ENCODE data around the gene KIF26B.

KIF26B gene

DNA sequence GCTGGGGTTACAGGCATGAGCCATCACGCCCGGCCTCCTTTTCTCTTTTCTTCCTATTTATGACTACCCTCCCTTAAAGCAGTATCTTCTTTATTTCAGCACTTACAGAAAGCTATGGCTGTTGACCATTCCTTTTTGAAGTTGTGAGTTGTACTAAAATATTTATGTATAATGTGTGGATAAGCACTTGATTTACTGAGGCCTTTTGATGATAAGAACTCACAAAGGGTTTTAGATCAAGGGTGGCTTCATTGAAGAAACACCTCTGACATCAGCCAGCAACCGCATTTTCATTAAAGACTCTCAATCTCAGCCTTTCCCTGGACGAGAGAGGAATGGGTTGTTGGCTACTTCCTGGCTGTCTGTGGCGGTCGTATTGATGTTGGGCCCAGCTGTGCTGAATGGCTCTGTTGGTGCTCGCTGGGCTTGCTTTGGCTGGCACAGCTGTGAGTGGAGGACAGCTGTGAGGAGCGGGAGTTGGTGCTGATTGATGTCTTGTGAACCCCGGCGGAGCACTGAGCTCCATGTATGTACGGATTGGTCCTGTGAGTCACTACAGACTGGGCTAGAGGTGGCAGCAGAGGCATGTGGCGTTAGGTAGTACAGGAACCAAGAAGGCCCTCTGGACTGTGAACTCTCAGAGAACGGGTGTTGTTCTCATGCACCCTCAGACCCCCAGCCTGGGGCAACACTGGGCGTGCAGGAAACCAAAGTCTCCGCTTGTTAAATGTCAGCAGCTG is 208.8 kb downstream of the KIF26B start:
- no peak for DNase-seq

DNA sequence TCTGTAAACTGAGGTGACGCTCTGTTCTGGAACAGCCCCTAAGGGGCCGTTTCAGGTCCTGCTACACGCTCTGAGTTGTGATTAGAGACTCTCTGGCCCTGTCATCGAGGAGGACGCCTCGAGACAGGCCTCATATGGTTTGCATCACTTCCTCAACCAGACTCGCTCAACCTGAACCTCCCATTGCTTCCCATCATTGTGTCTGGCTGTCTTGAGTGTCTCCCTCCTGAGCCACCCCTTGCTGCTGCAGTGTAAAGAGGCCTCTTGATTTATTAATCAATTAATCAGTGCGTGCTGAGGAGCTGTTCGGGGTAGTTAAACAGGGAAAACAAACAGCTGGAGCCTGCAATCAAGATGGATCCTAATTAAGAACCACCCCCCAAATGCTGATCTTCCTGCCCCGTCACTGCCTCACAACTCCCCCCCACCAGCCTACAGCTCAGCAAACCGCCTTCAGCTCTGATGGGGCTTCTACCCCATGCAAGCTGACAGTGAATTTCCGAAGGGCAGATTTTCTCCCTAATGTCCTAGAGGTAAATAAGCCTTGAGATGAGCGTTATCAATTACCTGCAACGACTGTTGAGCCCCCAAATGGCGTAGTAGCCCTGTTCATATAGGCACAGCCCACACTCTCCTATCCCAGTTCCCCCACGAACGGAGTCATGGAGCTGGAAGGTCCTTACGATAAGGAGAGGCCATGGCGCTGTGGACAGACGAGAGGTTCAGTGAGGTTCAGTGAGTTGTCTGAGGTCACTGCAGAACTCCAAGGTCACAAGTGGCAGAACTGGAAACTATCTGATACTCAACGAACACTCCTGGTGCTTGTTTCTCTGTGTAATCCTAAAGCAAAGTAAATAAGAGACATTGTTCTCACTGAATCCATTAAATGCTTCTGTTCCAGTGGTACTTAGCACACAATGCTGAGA is 210.6 kb downstream of the KIF26B start:
- DNase-seq, result no peak

GRCh38 chr1:245366886-245367285 is 212.1 kb downstream of the KIF26B start:
- DNase-seq, result no peak

DNA sequence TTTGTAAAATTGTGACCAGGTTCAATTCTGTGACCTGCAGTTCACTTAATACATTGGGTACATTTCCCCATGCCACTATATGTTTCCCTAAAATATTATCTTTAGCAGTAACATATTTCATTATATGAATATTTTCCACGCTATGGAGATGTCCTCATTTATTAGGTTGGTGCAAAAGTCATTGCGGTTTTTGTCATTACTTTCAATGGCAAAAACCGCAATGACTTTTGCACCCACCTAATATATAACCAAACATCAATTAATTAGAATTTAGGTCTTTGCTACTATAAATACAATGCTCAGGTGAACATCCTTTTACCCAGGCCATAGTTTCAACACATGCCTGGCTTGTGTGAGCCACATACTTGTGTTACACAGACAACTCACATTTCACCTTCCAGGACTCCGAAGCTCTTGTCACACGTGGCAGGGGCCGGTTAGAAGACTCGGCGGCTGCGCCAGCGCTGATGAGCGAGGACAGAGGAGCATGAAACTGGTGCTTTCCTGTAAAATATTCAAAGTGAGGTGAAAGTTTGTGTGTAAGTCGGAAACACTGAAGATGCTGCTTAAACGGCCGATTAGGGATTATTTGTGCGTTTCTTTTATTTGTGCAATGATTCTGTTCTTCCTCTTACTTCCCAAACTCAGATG is 215.5 kb downstream of the KIF26B start:
- DNase-seq, result no peak

- no peak for DNase-seq
These were observed 216.3 kb downstream of the KIF26B start for GRCh38 chr1:245370905-245371581.

- no peak for DNase-seq
These were observed 218.3 kb downstream of the KIF26B start for GRCh38 chr1:245373131-245373530.

DNA sequence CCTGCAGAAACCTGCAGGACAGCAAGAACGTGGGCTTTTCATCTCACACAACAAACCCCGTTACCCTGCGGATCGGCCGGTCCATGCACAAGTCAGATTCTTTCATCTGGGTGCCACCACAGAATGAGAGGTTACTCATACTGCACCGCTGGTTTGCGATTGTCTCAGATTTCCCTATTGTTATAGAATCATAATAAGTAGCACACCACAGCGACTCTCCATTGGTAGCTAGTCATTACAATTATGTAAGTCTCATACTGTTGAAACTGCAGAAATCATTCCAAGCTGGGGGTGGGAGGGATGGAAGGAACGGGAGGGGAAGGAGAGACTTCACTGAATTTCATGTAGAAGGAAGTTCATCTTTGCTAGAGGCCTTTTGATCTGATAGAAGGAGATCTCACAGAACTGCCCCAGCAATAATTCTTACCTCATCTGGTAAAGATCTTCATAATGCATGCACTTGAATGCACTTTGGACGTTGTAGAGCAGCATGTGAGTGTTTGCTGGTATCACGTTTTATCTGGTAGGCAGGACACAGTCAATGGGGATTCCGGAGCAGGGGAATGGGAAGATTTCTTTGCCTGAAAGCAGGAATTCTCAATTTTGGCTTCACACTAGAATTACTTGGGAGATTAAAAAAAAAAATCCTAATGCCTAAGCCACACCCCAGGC is 221.1 kb downstream of the KIF26B start:
- DNase-seq, result no peak

- no peak for DNase-seq
These were observed 223.1 kb downstream of the KIF26B start for GRCh38 chr1:245377854-245378253.

DNA sequence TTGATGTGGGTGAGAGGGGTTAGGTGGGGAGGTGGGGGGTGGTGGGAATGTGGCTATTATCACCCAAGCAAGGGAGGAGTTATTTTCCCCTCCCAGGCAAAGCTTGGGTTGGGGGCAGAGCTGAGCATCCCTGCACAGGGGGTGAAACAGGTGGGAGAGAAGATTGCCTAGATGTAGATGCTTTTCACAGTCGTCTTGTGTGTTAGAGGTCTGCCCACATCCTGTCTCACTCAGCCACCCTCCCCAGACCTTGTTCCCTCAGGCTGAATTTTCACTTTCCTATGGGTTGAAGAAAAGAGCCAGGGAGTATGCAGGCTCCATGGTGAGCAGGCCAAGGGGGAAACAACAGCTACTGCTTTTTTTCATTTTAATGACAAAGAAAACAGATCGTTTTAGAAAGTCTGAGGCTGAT is 223.5 kb downstream of the KIF26B start:
- DNase-seq, result no peak

- DNase-seq, result no peak
These were observed 224.0 kb downstream of the KIF26B start for GRCh38 chr1:245378745-245379144.

DNA sequence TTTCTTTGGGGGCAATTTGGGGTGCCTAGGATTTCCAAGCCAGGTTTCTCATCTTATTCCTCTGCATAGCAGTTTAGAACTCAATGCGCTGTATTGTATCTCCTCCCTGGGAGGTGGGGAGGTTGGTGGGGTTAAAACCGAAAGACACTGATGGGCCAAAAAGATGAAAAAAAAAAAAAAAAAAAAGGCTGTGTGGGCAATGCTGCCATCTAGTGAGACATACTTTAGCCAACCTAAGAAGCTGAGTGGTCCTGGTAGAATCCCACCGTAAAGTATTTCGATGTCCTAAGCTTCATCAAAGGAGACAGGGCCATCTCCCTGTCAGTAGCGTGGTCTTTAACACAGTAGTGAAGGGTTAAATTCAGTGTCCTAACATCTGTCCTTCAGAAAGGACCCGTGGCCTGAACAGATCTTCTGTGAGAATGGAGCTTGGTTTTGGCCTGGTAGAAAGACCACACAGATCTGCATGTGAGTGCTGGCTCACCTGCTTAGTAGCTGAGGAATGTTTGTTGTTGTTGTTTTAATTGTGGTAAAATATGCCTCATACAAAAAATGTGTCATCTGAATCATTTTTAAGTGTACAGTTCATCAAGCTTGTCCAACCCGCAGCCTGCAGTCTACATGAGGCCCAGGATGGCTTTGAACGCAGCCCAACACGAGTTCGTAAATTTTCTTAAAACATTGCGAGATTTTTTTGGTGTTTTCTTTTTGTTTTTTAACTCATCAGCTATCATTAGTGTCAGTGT is 226.2 kb downstream of the KIF26B start:
- DNase-seq, result no peak

- no peak for DNase-seq
These were observed 228.2 kb downstream of the KIF26B start for GRCh38 chr1:245382981-245383380.

GRCh38 chr1:245383396-245384330 is 228.9 kb downstream of the KIF26B start:
- DNase-seq, result no peak

DNA sequence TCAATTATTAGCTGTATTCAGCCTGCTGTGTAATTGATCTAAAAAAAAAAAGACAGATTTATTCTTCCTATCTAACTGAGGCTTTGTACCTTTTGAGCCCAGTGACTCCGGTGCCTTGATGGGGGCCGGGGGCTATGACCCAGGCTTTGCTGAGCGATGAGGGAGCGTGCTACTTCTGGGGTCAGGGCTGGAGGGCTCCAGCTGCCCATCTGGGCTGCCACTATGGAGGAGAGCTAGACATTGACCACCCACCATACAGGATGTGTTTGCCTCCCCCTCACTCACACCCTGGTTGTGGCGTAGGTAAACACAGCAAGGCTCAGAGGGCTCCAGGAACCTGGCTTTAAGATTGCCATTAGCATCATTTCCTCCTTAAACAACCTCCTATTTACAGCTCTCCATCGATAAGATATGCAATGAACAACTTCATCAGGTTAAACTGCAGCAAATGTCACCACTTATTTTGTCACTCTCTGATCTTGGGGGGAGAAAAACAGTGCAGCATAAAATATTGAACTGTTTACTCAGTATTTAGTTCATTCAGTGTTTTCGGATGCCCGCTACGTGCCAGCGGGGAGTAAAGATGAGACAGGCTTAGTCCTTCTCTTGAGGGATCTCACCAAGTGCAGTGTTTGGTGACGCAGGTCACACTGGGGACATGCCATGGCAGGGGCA is 231.6 kb downstream of the KIF26B start:
- DNase-seq, result no peak

- no peak for DNase-seq
These were observed 233.9 kb downstream of the KIF26B start for GRCh38 chr1:245388687-245389086.

- no peak for DNase-seq
These were observed 235.1 kb downstream of the KIF26B start for GRCh38 chr1:245389873-245390272.

DNA sequence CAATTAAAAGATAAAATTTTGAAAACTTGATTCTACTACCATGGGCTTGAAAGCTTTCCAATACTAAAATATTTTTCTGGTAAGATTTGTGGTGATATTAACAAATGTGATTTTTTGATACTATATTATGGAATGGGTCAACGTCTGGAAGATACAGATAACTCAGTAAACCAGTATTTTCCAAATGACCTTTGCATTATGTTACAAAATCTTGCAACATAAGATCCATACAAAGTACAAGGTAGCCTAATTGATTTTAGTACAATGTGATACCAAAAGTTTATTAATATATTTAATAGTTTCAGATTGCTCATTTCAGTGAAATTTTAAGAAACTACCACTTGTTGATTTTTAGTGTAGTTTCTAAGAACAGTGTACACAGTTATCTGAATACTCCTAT is 236.2 kb downstream of the KIF26B start:
- DNase-seq, result no peak

DNA sequence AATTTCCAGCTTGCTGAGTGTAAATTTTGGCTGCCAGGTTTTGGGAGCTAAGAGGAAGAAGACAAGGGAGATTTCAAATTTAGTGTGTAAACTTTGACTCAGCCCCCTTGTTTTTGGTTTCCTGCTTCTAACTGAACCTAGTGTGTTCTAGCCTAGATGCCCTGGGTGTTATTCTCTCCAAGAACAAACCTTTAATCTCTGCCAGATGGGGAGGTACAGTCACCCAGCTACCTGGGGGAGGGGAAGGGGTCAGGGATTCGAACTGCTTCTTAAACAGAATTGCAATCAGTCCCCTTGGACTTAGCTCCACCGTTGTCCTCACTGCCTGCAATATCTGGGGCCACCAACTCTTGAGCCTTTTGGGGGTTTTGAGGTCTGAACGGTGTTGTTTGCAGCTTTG is 238.9 kb downstream of the KIF26B start:
- DNase-seq, result no peak

- DNase-seq, result no peak
These were observed 240.9 kb downstream of the KIF26B start for GRCh38 chr1:245395680-245396079.

GRCh38 chr1:245396615-245397014 is 241.8 kb downstream of the KIF26B start:
- DNase-seq, result no peak
